ENCODE data around the gene OTUD3.
"Not testable (repeated sequence)": the region's sequence is repeated elsewhere in the genome, so short reads cannot be mapped to it uniquely, and the experiment has no call there.

The OTUD3 gene

DNA sequence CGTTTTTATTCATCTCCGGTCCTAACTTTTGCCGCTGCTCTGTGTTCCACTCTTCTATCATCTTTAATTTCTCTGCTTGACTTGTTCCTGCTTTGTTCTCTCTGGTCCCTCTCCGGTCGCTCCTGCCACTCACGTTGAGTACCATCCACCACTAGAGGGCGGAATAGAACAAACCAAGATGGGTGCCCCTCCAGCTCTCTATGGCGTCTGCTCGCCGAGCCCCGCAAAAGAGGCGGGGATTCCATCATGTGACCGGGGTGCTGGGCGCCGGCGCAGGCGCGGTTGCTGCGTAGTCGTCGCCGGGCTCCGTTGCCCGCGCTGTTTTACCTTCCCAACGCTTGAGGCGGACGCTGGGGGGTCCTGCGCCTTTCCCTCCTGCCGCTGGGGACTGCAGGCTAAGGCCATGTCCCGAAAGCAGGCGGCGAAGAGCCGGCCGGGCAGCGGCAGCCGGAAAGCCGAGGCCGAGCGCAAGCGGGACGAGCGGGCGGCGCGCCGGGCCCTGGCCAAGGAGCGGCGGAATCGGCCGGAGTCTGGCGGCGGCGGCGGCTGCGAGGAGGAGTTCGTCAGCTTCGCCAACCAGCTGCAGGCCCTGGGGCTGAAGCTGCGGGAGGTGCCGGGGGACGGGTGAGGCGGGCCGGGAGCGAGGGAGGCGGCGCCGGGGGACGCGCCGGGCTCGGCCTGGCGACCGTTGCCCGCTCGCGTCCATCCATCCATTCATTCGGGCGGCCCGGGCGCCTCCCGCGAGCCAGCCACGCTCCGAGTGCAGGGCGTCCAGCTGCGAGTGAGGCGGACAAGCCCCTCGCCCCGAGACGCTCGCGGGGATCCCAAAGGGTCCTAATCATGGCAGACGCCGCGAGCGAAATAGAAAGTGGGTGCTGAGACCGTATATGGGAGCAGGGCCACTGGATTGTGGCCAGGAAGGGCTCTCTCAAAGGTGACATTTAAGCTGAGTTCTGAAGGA lies at the start of gene OTUD3:
Gene OTUD3 (plus strand): TSS at position 285 of the 961 bp plus-strand sequence. CDS start 119 bp downstream, at position 404.
- DNase-seq, result peak; percentile 90 to 99 (median 94)
- intact Hi-C loops (cut with DNase I), result loop anchor here (2.0 kb wide), 1 partner anchor 36 kb away; no protein-coding TSS in a partner anchor

DNA sequence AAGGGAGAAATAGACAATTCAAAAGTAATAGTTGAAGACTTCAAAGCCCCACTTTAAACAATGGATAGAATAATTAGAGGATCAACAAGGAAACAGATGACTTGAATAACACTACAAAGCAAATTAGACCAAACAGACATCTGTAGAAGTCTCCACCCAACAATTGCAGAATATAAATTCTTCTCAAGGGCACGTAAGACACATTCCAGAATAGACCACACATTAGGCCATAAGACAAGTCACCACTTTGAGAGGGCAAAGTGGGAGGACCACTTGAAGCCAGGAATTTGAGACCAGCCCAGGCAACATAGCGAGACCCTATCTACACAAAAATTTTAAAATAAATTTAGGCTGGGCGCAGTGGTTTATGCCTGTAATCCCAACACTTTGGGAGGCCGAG lies 46.6 kb upstream of the OTUD3 start:
- intact Hi-C loops (cut with DNase I), result no loop called here
- no peak for DNase-seq

GRCh38 chr1:19837866-19838265 lies 44.3 kb upstream of the OTUD3 start:
- no peak for DNase-seq
- intact Hi-C loops (cut with DNase I), result no loop called here

DNA sequence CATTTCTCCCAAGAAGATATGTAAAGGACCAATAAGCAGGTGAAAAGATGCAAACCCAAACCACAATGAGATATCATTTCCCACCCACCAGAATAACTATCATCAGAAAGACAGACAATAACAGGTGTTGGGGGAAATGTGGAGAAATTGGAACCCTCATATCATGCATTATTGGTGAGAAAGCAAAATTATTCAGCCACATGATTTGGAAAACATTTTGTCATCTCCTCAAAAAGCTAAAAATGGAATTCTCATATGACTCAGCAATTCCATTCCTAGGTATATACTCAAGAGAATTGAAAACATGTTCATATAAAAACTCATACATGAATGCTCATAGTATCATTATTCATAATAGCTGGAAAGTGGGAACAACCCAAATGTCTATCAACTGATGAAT lies 42.0 kb upstream of the OTUD3 start:
- DNase-seq, result no peak
- intact Hi-C loops (cut with DNase I), result no loop called here

DNA sequence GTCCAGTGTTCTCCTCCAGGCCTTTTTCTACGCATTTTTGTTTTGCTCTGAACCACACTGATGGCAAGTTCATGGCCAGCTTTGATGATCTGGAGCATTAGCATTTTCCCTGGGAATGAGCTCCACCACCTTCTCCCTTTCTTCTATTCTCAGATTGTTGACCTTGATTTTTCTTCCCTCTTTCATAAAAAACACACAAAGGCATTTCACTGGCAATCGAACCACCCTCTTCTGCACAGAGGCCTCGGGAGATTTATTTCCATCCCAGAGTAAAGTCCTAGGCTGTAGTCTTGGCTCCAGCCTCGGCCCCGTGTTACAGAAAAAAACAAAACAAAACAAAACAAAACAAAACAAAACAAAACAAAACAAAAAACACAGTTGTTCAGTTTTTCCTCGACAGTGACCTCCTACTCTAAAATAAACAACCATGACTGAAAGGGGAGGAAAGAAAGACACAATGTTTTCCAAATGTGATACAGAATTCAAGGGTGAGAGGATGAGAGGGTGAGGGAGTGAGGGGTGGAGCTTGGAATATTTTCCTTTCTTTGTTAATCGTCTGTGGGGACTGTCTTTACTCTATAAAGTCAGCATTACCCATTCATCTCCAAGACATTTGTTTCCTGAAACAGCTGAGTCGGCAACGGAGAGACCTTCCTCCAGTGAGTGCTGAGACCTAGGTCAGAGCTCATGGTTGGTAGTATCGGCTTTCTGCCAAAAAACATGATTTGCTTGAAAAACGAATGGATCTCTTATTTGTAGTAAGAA lies 37.3 kb upstream of the OTUD3 start:
- no peak for DNase-seq
- intact Hi-C loops (cut with DNase I), result no loop called here

DNA sequence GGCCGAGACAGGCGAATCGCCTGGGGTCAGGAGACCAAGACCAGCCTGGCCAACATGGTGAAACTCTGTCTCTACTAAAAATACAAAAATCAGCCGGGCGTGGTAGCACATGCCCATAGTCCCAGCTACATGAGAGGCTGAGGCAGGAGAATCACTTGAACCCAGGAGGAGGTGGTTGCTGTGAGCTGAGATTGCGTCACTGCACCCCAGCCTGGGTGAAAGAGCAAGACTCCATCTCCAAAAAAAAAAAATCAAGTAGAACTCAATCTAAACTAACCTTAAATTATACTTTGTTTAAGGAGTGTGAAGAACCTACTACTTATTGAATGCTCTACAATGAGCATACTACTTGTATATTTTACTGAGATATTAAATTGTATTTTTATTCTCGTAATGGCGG lies 36.6 kb upstream of the OTUD3 start:
- no peak for DNase-seq
- intact Hi-C loops (cut with DNase I), result no loop called here

GRCh38 chr1:19846338-19846737 lies 35.9 kb upstream of the OTUD3 start:
- intact Hi-C loops (cut with DNase I), result no loop called here

DNA sequence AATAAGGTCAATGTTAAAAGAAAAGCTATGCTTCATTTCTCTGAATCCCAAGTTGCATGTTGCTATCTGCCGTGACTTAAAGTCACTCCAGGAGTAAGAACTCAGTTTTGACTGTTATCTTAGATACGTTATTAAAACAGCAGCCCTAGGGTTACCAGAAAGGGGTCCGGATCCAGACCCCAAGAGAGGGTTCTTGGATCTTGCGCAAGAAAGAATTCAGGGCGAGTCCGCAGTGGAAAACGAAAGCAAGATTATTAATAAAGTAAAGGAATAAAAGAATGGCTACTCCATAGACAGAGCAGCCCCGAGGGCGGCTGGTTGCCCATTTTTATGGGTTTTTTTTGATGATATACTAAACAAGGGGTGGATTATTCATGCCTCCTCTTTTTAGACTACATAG lies 34.9 kb upstream of the OTUD3 start:
- intact Hi-C loops (cut with DNase I); DNase-seq: not testable (repeated sequence)

More at GRCh38 chr1:19846338-19846737, 35.9 kb upstream of the OTUD3 start:
- no peak for DNase-seq

- intact Hi-C loops (cut with DNase I); DNase-seq: not testable (repeated sequence)
These were observed 32.9 kb upstream of the OTUD3 start for GRCh38 chr1:19849307-19849706.

DNA sequence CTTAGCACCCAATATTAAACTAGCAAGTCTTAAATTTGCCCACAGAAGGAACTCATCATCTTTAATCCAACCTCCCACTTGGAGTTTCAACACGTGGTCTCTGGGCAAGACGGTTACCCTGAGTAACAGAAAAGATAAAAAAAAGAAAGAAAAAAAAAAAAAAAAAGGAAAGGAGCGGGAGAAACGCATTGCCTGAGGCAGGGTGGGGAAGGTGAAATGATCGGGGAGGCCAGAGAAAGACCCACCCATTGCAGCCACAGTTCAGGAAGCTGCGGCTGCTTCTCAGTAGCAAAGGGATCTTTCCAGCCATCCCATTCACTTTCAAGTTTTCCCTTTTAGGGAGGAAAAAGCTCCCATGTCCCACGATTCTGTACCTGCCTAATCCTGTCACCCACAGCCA lies 32.0 kb upstream of the OTUD3 start:
- DNase-seq, result no peak
- intact Hi-C loops (cut with DNase I), result no loop called here

DNA sequence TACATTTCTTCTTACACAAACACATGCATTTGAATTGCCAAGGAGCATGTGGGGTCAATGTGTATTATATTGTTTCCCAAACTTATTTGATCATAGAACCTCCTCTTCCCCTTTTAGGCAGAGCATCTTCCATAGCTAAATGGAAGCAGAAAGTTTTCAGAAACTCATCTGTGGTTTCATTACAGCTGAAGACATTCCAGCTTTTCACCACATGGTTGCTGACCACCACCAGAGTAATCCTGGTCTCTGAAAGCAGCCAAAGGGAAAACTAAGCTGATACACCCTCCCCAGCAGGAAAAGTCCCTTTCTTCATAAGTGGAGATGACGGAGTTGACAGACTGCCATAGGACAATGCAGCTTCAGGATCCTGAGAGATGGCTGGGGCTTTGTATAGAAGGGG lies 30.2 kb upstream of the OTUD3 start:
- no peak for DNase-seq
- intact Hi-C loops (cut with DNase I), result no loop called here

GRCh38 chr1:19854866-19855265 lies 27.3 kb upstream of the OTUD3 start:
- intact Hi-C loops (cut with DNase I), result no loop called here

GRCh38 chr1:19858893-19859292 lies 23.3 kb upstream of the OTUD3 start:
- intact Hi-C loops (cut with DNase I), result no loop called here
- DNase-seq, result no peak

More at GRCh38 chr1:19854866-19855265, 27.3 kb upstream of the OTUD3 start:
- no peak for DNase-seq

DNA sequence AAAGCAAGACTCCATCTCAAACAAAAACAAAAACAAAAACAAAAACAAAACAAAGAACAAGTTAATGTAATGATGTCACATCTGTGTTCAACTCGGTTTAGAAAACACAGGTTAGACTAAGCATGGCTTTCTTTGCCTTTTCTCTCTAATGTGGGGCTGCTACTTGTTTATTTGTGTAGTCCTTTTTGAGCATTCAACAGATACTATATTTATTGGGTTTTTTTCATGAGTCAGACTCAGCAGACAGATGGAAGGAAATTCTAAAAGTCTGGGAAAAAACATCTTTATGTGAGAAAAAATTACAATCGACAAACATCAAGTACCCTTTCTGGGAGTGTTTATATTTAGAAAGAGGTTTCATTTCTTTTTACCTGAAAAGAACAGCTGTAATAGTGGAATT lies 22.3 kb upstream of the OTUD3 start:
- no peak for DNase-seq
- intact Hi-C loops (cut with DNase I), result no loop called here

DNA sequence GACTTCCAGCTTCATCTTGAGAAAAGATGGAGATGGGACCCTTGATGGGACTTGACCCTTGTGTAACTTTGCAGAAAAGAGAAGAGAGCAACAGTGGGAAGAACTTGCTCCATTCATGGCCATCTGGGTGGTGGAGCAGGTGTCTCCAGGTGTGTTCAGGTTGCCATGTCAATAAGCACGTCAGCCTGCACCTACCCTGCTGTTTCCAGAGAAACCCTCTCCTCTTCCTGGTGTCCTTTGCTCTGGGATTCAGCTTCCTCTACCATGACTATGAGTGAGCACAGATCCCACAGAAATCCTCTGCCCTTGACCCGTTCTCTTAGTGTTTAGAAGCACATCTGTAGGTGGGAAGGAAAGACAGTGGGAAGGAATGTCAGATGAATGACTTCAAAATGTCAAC lies 21.8 kb upstream of the OTUD3 start:
- no peak for DNase-seq
- intact Hi-C loops (cut with DNase I), result no loop called here

GRCh38 chr1:19861034-19861433 lies 21.2 kb upstream of the OTUD3 start:
- DNase-seq, result no peak
- intact Hi-C loops (cut with DNase I), result no loop called here

- intact Hi-C loops (cut with DNase I), result no loop called here
- no peak for DNase-seq
These were observed 20.2 kb upstream of the OTUD3 start for GRCh38 chr1:19861842-19862530.

GRCh38 chr1:19862944-19863343 lies 19.3 kb upstream of the OTUD3 start:
- intact Hi-C loops (cut with DNase I), result no loop called here
- DNase-seq, result no peak

DNA sequence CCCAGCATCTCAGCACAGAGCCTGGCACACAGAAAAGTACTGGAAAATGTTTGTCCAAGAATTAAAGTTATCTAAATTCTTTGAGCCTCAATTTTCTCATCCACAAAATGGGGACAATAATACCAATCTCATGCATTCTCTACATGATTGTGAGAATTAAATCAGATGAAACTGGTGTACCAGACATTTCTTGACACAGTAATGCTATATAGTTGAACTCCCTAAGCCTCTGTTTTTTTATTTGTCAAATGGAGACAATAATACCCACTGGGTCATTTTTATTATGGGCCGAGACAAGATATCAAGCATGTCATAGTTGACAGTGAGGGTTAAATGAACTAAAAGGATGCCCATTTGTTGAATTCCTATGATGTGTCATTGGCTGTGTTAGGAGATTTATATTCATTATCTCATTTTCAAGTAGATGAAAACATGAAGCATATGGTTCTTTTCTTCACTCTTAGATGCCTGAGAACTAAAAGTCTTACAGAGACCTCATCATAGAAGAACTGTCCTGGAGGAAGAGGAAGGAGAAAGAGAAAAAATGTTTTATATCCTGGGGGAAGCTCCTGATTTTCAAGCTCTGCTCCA lies 17.5 kb upstream of the OTUD3 start:
- intact Hi-C loops (cut with DNase I), result no loop called here
- no peak for DNase-seq

DNA sequence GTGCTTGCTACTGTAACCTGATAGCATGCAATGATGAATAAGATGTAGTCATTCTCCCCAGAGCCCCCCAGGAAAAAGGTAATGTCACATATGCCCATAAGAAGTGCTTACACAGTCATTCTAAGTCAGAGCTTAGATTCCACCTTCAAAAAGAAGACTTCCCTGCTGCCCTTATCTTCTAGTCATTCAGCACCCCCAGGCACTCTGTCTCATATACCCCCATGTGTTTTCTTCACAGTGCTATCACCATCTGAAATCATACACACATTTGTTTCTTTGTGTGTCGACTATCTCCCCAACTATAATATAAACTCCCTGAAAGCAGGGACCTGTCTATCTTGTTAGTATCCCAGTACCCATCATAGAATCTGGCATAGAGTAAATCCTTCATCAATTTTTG lies 16.2 kb upstream of the OTUD3 start:
- intact Hi-C loops (cut with DNase I), result no loop called here
- no peak for DNase-seq
